GM12878 (cell line): ENCODE measurements around the gene SLC13A4. TPM values are rescaled to one million over a fixed set of nuclear protein-coding genes. Genes with fewer than 3 reads are reported as not detected.

Experiments used
- ATAC-seq: fragments of 200-7000 bp; cut with Tn5 transposase; 3 replicates; pipeline ENCODE4 v1.9.1; 2020; ENCODE audit warnings: mild to moderate bottlenecking, moderate library complexity
- BruUV-seq: library from RNA; stranded (reverse); fragments of 400-500 nt; replicated peaks from 2 replicates; lab custom pipeline; 2021; lab: Mats Ljungman, UMichigan
- CTCF ChIA-PET: fragments of 300-600 bp; sonication (Branson Sonifier 250); formaldehyde crosslinking; extraction: SDS; loops from one replicate; lab custom pipeline; 2021; ENCODE audit warnings: inconsistent platforms; lab: Yijun Ruan, JAX
- POLR2A ChIA-PET: fragments of 350-600 bp; formaldehyde crosslinking; extraction: SDS; loops from one replicate; lab custom pipeline; 2021; ENCODE audit warnings: inconsistent platforms; lab: Charles Lee
- RAD21 ChIA-PET: fragments of 300-600 bp; sonication (Branson Sonifier 250); formaldehyde crosslinking; loops from one replicate; lab custom pipeline; 2023; ENCODE audit warnings: antibody characterized with exemption; ENCODE audit not compliant: unreplicated experiment; lab: Charles Lee
- SMC1A ChIA-PET: fragments of 300-600 bp; sonication (Branson Sonifier 250); formaldehyde crosslinking; loops from one replicate; lab custom pipeline; 2023; ENCODE audit not compliant: unreplicated experiment, uncharacterized antibody; lab: Charles Lee
- DNase-seq: peaks from one replicate; pipeline ENCODE4 v3.0.0-alpha.2; 2011; ENCODE audit warnings: low read depth, low spot score
- FAIRE-seq: peaks from 3 replicates; lab custom pipeline; 2011; peaks lifted over from hg19 to GRCh38; lab: Jason Lieb, UNC
- H2AFZ ChIP-seq: 2 replicates; pipeline ENCODE4 v1.6.0; 2011; ENCODE audit warnings: low read depth, low read length, control low read depth; ENCODE audit not compliant: control insufficient read depth
- H3K27ac ChIP-seq: 2 replicates; pipeline ENCODE4 v1.5.1; 2011; ENCODE audit warnings: control low read depth; ENCODE audit not compliant: control insufficient read depth, insufficient read depth
- H3K27me3 ChIP-seq, 2 experiments: replicated peaks in 1 of 2; 2 replicates each; pipeline versions ENCODE4 v1.6.0 to v1.6.1; 2011; ENCODE audit warnings: low read length in 1 of 2; ENCODE audit not compliant: control insufficient read depth in 2 of 2, insufficient read depth in 2 of 2
- H3K36me3 ChIP-seq, 2 experiments: 2 replicates each; pipeline ENCODE4 v1.5.1; 2011; ENCODE audit warnings: low read length in 1 of 2; ENCODE audit not compliant: control insufficient read depth in 2 of 2, insufficient read depth in 2 of 2
- H3K4me1 ChIP-seq: 2 replicates; pipeline ENCODE4 v1.6.1; 2011; ENCODE audit warnings: mild to moderate bottlenecking, low read length, moderate library complexity, mixed read lengths; ENCODE audit not compliant: control insufficient read depth, insufficient read depth
- H3K4me2 ChIP-seq: 2 replicates; pipeline ENCODE4 v1.6.0; 2011; ENCODE audit warnings: control low read depth; ENCODE audit not compliant: control insufficient read depth, insufficient read depth
- H3K4me3 ChIP-seq: fragments of 200-600 bp; sonication (generic); 2 replicates; pipeline ENCODE4 v1.5.1; 2016
- H3K79me2 ChIP-seq: 2 replicates; pipeline ENCODE4 v1.6.0; 2011; ENCODE audit warnings: low read length; ENCODE audit not compliant: control insufficient read depth, insufficient read depth
- H3K9ac ChIP-seq: 2 replicates; pipeline ENCODE4 v1.8.0; 2011; ENCODE audit warnings: low read length, control low read depth, mixed read lengths; ENCODE audit not compliant: control insufficient read depth, insufficient read depth
- H3K9me3 ChIP-seq: replicated peaks from 3 replicates; pipeline ENCODE4 v1.5.1; 2011; ENCODE audit warnings: mild to moderate bottlenecking, low read length; ENCODE audit not compliant: control insufficient read depth, insufficient read depth
- H4K20me1 ChIP-seq: 2 replicates; pipeline ENCODE4 v1.6.0; 2011; ENCODE audit not compliant: control insufficient read depth, insufficient read depth
- CBX3 ChIP-seq: fragments of 200-600 bp; sonication (generic); IDR thresholded peaks from 2 replicates; pipeline ENCODE4 v1.6.1; 2016; ENCODE audit warnings: low read depth, borderline replicate concordance
- IRF5 ChIP-seq: fragments of 450-650 bp; IDR thresholded peaks from 2 replicates; pipeline ENCODE4 v1.6.1; 2017; ENCODE audit warnings: borderline replicate concordance
- MEF2A ChIP-seq: IDR thresholded peaks from 2 replicates; pipeline ENCODE4 v1.6.1; 2011; ENCODE audit warnings: low read depth, mild to moderate bottlenecking, low read length, moderate library complexity; ENCODE audit not compliant: insufficient read depth
- MXI1 ChIP-seq: fragments of 150-350 bp; IDR thresholded peaks from 2 replicates; pipeline ENCODE4 v1.6.1; 2011; ENCODE audit warnings: low read depth, mild to moderate bottlenecking, inconsistent platforms, low read length, improper control_type of control experiment
- POU2F2 ChIP-seq: IDR thresholded peaks from 3 replicates; pipeline ENCODE4 v1.6.1; 2011; ENCODE audit warnings: low read depth, mild to moderate bottlenecking, low read length, borderline replicate concordance
- RB1 ChIP-seq: fragments of 450-650 bp; formaldehyde crosslinking; IDR thresholded peaks from 2 replicates; pipeline ENCODE4 v1.6.1; 2017; ENCODE audit warnings: mild to moderate bottlenecking, borderline replicate concordance
- RBBP5 ChIP-seq: fragments of 200-600 bp; sonication (generic); conservative IDR thresholded peaks from 2 replicates; pipeline ENCODE4 v1.6.1; 2016
- RFX5 ChIP-seq: IDR thresholded peaks from 2 replicates; pipeline ENCODE4 v1.6.1; 2011; ENCODE audit warnings: low read depth, low read length, improper control_type of control experiment
- SIN3A ChIP-seq: IDR thresholded peaks from 2 replicates; pipeline ENCODE4 v1.6.1; 2012; ENCODE audit warnings: low read depth, low read length, improper control_type of control experiment
- SMARCA5 ChIP-seq: fragments of 450-650 bp; IDR thresholded peaks from 2 replicates; pipeline ENCODE4 v1.6.1; 2017; ENCODE audit warnings: mild to moderate bottlenecking
- SREBF1 ChIP-seq: IDR thresholded peaks from 2 replicates; pipeline ENCODE4 v1.6.1; 2012; ENCODE audit warnings: mild to moderate bottlenecking, low read length
- SRF ChIP-seq, 2 experiments: IDR thresholded peaks; 2 replicates each; pipeline ENCODE4 v1.6.1; 2011; ENCODE audit warnings: low read depth in 2 of 2, low read length in 2 of 2, mild to moderate bottlenecking in 1 of 2, moderate library complexity in 1 of 2
- SUPT20H ChIP-seq: IDR thresholded peaks from 2 replicates; pipeline ENCODE4 v1.6.1; 2011; ENCODE audit warnings: low read depth, mild to moderate bottlenecking, low read length, moderate library complexity, borderline replicate concordance; ENCODE audit not compliant: control insufficient read depth
- TARDBP ChIP-seq: IDR thresholded peaks from 2 replicates; pipeline ENCODE4 v1.6.1; 2016; ENCODE audit warnings: borderline replicate concordance
- USF1 ChIP-seq: IDR thresholded peaks from 2 replicates; pipeline ENCODE4 v1.6.1; 2011; ENCODE audit warnings: borderline replicate concordance, low read depth, mild to moderate bottlenecking, moderate library complexity, mixed read lengths, low read length; ENCODE audit not compliant: insufficient read depth; ENCODE audit errors: extremely low read length
- ZNF24 ChIP-seq: fragments of 450-650 bp; IDR thresholded peaks from 2 replicates; pipeline ENCODE4 v1.6.1; 2017; ENCODE audit warnings: antibody characterized with exemption, mild to moderate bottlenecking
- WGBS: methylation state at CpG from one replicate; pipeline ENCODE4 v1.1.6; 2016; ENCODE audit warnings: low lambda C conversion rate; ENCODE audit not compliant: insufficient replicate concordance, insufficient coverage; ENCODE audit errors: missing lambda C conversion rate; 5-methylcytosine and 5-hydroxymethylcytosine counted together
- in situ Hi-C: fragments of 300-500 bp; cut with MboI; formaldehyde crosslinking; loops from 9 replicates; pipeline ENCODE4 v1.14.3; 2018; ENCODE audit warnings: mixed read lengths
- intact Hi-C: fragments of 100-400 bp; cut with micrococcal nuclease; formaldehyde crosslinking; loops from one replicate; pipeline ENCODE4 v1.14.2; 2022; ENCODE audit not compliant: unreplicated experiment
- polyA plus RNA-seq, 11 experiments: library from polyadenylated mRNA; depleted of rRNA in 4 of 11; unstranded in 6 of 11; stranded (reverse) in 5 of 11; fragments of >200 nt; fragmentation: Nextera tagmentation in 4 of 11; fragmentation: Illumina TruSeq in 1 of 11; extraction: Ambion mirVana in 4 of 11; extraction: Trizol in 1 of 11; gene quantifications; 1 replicate in 1 of 11; 2 replicates in 10 of 11; pipeline versions ENCODE4 v1.2.1 to v1.2.3, GENCODE V29; 2011 to 2016; ENCODE audit warnings: inconsistent platforms in 2 of 11, missing spikeins in 2 of 11, low read depth in 1 of 11
- total RNA-seq, 4 experiments: library from RNA; depleted of rRNA in 3 of 4; stranded (reverse); fragments of >200 nt in 3 of 4; fragmentation: Illumina TruSeq in 1 of 4; extraction: Trizol in 1 of 4; gene quantifications; 2 replicates each; pipeline versions ENCODE4 v1.2.1 to v1.2.3, GENCODE V29; 2013 to 2021
- TF ChIP-seq, protein P1 (sequence below): fragments of 450-650 bp; formaldehyde crosslinking; IDR thresholded peaks from 2 replicates; pipeline ENCODE4 v1.4.0; 2022; ENCODE audit warnings: mild to moderate bottlenecking, moderate library complexity

SLC13A4 gene
- total and polyA plus RNA-seq, 10 of the 15 experiments (the other 5 are each of a cell fraction or from before 2014, with no cell fraction given), result 0.14 to 0.23 (median 0.20) TPM; not detected in 7

DNA sequence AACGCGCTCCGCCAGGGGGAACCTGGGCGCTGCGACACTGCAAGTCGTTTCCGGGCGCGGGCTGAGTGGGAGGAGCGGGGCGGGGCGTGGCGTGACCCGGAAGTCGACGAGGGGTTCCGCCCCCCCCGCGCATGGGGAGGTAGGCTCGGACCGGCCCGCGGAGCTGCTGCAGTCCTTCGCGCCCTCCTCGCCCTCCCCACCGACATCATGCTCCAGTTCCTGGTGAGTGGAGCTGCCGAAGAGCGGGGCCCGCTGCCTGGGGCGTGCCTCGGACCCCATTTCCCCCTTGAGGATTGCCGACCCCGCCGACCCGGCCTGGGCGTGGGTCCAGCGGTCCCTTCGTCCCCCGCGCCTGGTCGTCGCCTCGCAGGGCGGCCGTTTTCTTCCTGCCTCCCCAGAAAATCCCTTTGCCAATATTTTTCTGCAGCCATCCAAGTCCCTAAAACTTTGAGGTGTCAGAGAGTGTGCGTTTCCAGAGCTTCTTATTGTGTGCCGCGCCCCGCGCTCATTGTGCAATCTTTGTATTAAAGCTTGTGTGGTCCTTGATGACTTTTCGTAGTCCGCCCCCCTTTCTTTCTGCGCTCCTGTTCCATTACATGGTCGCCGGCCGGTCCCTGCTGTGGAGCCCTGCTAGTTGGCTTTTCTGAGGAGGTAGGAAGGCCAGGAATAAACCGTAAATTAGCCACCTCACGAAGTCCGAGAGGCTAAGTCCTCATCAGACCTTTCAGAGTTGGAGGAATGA lies 65.4 kb downstream of the SLC13A4 start, which contains the start of gene STMP1 (continued):
- TF ChIP-seq, protein P1, sequence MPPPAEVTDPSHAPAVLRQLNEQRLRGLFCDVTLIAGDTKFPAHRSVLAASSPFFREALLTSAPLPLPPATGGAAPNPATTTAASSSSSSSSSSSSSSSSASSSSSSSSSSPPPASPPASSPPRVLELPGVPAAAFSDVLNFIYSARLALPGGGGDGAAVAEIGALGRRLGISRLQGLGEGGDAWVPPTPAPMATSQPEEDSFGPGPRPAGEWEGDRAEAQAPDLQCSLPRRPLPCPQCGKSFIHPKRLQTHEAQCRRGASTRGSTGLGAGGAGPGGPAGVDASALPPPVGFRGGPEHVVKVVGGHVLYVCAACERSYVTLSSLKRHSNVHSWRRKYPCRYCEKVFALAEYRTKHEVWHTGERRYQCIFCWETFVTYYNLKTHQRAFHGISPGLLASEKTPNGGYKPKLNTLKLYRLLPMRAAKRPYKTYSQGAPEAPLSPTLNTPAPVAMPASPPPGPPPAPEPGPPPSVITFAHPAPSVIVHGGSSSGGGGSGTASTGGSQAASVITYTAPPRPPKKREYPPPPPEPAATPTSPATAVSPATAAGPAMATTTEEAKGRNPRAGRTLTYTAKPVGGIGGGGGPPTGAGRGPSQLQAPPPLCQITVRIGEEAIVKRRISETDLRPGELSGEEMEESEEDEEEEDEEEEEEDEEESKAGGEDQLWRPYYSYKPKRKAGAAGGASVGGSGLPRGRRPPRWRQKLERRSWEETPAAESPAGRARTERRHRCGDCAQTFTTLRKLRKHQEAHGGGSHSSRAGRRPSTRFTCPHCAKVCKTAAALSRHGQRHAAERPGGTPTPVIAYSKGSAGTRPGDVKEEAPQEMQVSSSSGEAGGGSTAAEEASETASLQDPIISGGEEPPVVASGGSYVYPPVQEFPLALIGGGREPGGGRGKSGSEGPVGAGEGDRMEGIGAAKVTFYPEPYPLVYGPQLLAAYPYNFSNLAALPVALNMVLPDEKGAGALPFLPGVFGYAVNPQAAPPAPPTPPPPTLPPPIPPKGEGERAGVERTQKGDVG (CRISPR knock-in tag), result no peak
- TF ChIP-seq MXI1, result no peak; the same call in 1 of the 2 replicates
- no peak for TF ChIP-seq SREBF1
- no peak for TF ChIP-seq SUPT20H
- 0 out of 3 replicates have a peak, but pooled peaks have one; percentile 12 for TF ChIP-seq POU2F2

DNA sequence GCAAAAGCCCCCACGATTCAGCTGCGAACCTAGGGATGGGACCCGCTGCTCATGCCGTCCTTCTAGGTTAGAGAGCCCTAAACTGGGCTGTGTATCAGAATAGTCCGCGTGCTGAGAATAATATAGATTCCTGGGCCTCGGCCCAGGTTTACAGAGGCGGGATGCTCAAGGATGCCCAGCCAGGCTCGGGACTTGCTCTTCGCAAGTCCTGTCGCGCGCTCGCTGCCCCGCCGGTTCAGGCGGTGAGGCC lies 65.9 kb downstream of the SLC13A4 start:
- no peak for ATAC-seq
- ChIA-PET SMC1A (interaction anchor here (3.0 to 3.5 kb wide), 2 partner anchors 10 to 17 kb away, joined by 9 to 21 read pairs; no protein-coding TSS in a partner anchor), CTCF (interaction anchor here (0.7 to 10.3 kb wide), 7 partner anchors 11 to 387 kb away, joined by 3 to 89 read pairs (median 3); no protein-coding TSS in a partner anchor), RAD21 (interaction anchor here (1.2 to 1.3 kb wide), 2 partner anchors 10 to 17 kb away, joined by 5 to 7 read pairs; no protein-coding TSS in a partner anchor), POLR2A (interaction anchor here (0.9 to 3.6 kb wide), 2 partner anchors 10 to 20 kb away, joined by 3 to 17 read pairs; no protein-coding TSS in a partner anchor)
- in situ Hi-C loops, result loop anchor here (10.0 kb wide), 1 partner anchor 313 kb away; the partner anchor contains the start of gene MTPN
- intact Hi-C loops, result loop anchor here (5.0 to 10.0 kb wide), 2 partner anchors 150 to 313 kb away; partner anchors contain the start of genes CNOT4 and MTPN
- H4K20me1 ChIP-seq, result no peaks in the 10 kb centered on the region
- no peaks in the 10 kb centered on the region; a peak in 1 of 4 replicates for H3K36me3 ChIP-seq
- peaks cover 2% of the 10 kb centered on the region; the same call in 1 of the 2 replicates for H3K4me1 ChIP-seq
- H3K79me2 ChIP-seq, result peaks cover 19% of the 10 kb centered on the region
- H3K27me3 ChIP-seq, result no peaks in the 10 kb centered on the region
- BruUV-seq, result no TSS peak
- peak overlapping the region; percentile 94 for H3K4me2 ChIP-seq
- peak overlapping the region; percentile 97 for H2AFZ ChIP-seq
- H3K27ac ChIP-seq, result peak overlapping the region; percentile 38
- DNase-seq, result no peak
- H3K9me3 ChIP-seq, result no peaks in the 10 kb centered on the region
- peak overlapping the region; percentile 36; the same call in 1 of the 2 replicates for H3K9ac ChIP-seq
- no peak for FAIRE-seq
- 27% methylated on average over 17 of the region's 17 CpGs for WGBS
- H3K4me3 ChIP-seq, result peak overlapping the region; percentile 65
- TF ChIP-seq TARDBP (0 out of 2 replicates have a peak, but pooled peaks have one; percentile 60), ZNF24 (no peak), MEF2A (no peak), RBBP5 (no peak), IRF5 (no peak), USF1 (no peak), CBX3 (no peak), SIN3A (no peak; the same call in 1 of the 2 replicates), SMARCA5 (0 out of 2 replicates have a peak, but pooled peaks have one; percentile 91), SRF (IDR thresholded peaks at IDR 0.05; ENCODE audit: low read depth in 2 of 2, low read length in 2 of 2) (no peak), RB1 (no peak), RFX5 (no peak)
